GM12891 (cell line): ENCODE data around the gene PRX.
A peak's percentile ranks its signal among the peaks of the same experiment; 100 is the strongest.
"Not testable (repeated sequence)": the region's sequence is repeated elsewhere in the genome, so short reads cannot be mapped to it uniquely, and the experiment has no call there.

Experiments
- DNase-seq: peaks from one replicate; pipeline ENCODE4 v3.0.0; 2011; ENCODE audit warnings: low spot score; ENCODE audit not compliant: insufficient read length
- FAIRE-seq: peaks from 2 replicates; lab custom pipeline; 2011; peaks lifted over from hg19 to GRCh38; lab: Jason Lieb, UNC
- PAX5 ChIP-seq: IDR thresholded peaks from 2 replicates; pipeline ENCODE4 v1.6.1; 2011; ENCODE audit warnings: low read length, moderate library complexity, mild to moderate bottlenecking; ENCODE audit not compliant: insufficient read depth, severe bottlenecking
- POLR2A ChIP-seq: IDR thresholded peaks from 2 replicates; pipeline ENCODE4 v1.6.1; 2011; ENCODE audit warnings: low read depth, low read length, control low read depth
- POLR2AphosphoS5 ChIP-seq: IDR thresholded peaks from 2 replicates; pipeline ENCODE4 v1.6.1; 2011; ENCODE audit warnings: low read depth, low read length, control low read depth
- POU2F2 ChIP-seq: IDR thresholded peaks from 2 replicates; pipeline ENCODE4 v1.6.1; 2011; ENCODE audit warnings: low read depth, mild to moderate bottlenecking, control low read depth, low read length, moderate library complexity
- SPI1 ChIP-seq: IDR thresholded peaks from 2 replicates; pipeline ENCODE4 v1.6.1; 2011; ENCODE audit warnings: low read depth, low read length, control low read depth
- TAF1 ChIP-seq: IDR thresholded peaks from 2 replicates; pipeline ENCODE4 v1.6.1; 2011; ENCODE audit warnings: low read depth, low read length, control low read depth

The PRX gene

DNA sequence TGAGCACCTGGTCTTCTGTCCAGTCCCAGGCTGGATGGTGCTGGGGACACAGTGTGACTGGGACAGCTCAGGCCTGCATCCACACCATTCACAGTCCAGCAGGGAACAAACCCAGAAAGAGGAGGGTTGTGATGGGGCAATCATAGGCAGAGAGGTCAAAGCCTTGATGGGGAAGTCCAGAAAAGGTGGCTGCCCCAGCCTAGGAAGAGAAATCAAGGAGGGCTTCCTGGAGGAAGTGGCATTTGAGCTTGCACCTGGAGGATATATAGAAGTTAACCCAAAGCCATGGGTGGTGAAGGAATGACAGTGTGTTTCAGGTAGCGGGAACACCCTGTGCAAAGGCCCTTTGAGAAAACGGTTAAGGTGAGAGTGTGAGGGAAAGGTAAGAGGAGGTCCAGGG is 2.6 kb upstream of the PRX start:
- FAIRE-seq, result no peak

DNA sequence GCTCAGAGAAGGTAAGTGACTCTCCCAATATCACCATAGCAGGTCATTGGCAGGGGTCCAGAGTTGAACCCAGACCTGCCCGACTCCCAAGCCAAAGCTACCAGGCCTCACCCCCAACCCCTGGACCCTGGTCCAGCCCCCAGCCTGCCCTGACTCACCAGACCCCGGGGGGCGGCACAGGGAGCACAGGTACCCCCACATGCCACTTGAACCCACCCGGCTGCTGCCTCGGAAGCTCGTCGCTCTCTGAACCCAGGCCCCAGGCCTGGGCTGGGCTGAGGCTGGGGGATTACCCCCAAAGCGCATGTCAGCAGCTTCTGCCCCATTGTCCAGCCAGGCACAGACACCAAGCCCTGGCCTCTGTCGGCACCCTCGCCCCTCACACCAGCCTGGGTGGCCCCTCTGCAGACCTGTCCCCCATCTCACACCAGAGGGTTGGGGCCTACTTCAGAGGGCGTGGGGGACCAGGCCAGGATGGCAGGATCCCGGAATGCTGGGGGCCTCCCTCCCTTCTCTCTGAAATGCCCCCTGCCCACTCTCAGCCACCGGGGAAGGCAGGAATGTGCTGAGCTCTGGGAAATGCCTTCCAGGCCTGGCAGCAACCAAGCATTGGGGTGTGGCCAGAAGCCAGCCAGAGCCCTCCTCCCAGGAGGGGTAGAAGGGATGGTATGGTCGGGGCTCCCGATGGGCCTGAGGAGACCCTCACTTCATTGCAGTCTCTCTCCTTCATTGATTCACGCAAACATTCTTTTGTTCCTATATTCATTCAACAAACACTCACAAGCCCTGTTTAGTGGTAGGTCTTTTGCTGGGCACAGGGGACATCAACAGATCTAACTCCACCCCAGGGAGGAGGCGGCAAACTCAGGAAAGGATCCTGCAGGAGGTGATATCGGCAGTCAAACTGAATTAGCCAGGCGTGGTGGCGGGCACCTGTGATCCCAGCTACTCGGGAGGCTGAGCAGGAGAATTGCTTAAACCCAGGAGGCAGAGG is 1.7 kb upstream of the PRX start:
- FAIRE-seq (no peak), DNase-seq (no peak)
- TF ChIP-seq POU2F2, result no peak
- TF ChIP-seq POLR2AphosphoS5, result no peak
- no peak for TF ChIP-seq PAX5
- no peak for TF ChIP-seq TAF1
- no peak for TF ChIP-seq POLR2A
- TF ChIP-seq SPI1, result no peak

More for the DNA sequence above, 2.6 kb upstream of the PRX start:
- DNase-seq, result no peak
- no peak for TF ChIP-seq TAF1
- TF ChIP-seq PAX5, result no peak

DNA sequence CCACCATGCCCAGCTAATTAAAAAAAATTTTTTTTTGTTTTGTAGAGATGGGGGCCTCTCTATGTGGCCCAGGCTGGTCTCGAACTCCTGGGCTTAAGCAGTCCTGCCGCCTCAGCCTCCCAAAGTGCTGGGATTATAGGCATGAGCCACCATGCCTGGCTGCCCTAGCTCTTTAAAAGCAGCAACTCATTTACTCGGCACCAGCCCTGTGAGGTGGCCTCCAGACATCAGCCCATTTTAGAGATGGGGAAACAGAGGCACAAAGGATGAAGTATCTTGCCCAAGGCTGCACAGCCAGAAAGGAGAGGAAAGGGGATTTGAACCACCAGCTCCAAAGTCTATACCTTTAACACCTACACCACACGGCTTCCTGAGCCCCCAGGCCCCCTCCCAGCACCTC is 312 bp downstream of the PRX start:
- DNase-seq, result no peak
- no peak for FAIRE-seq
- TF ChIP-seq POU2F2 (no peak), PAX5 (no peak), POLR2AphosphoS5 (no peak), TAF1 (no peak)

DNA sequence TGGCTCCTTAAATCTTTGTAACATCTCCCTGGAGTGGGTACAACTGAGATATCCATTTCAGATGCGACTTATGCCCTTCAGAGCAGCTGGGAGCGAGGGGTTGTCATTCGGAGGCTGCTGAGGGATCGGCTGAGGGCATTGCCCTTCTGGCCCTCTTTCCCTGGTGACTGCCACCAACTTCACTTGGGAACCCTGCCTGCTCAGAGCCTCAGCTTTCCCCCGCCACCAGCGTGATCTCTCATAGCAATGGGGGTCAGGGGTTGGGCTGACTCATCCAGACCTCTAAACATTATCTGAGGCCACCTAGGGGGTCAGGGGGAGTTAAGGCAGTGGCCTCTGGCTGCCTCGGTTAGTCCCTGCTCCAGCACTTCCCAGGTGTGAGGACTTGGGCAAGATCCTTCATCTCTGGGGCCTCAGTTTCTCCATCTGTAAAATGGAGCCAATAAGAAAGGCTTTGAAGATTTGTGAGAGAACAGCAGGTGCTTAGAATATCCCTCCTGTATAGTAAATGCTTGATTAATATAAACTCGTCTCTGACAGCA is 1.1 kb downstream of the PRX start:
- DNase-seq (no peak), FAIRE-seq (no peak)
- TF ChIP-seq TAF1 (no peak), POU2F2 (no peak), PAX5 (no peak), SPI1 (no peak)

DNA sequence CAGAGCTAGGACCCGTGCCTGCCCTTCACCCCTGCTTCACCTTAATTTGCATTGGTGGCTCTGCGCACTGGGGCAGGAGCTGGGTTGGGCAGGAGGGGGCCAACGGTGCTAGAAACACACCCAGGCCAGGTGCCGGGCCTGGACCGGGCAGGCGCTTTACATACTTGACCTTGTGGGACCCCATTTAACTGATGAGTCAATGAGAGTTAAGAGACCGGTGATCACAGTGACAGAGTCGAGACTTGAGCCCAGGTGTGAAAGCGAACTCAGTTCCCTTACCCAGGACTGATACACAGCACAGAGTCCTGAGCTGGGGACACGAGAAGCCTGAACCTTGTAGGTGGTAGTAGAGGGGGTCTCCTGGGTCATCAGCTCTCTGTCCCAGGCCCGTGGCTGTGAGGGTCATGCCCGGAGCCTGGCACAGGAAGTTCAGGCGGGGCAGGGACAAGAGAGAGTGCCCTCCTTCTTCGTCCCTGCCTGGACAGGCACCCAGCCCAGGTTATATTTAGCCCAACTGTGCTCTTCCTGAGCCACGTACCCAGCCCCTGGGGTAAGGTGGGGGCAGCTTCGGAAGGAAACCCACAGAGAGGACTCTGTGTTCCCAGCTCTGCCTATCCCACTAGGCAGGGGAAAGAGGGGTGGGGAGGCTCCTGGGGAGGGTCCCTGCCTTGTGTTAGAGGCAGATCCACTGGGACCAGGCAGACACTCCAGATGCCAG is 1.9 kb downstream of the PRX start:
- peak; percentile 89 for FAIRE-seq
- no peak for DNase-seq
- TF ChIP-seq POU2F2 (no peak), PAX5 (no peak), SPI1 (no peak), TAF1 (no peak), POLR2A (no peak), POLR2AphosphoS5 (no peak)

DNA sequence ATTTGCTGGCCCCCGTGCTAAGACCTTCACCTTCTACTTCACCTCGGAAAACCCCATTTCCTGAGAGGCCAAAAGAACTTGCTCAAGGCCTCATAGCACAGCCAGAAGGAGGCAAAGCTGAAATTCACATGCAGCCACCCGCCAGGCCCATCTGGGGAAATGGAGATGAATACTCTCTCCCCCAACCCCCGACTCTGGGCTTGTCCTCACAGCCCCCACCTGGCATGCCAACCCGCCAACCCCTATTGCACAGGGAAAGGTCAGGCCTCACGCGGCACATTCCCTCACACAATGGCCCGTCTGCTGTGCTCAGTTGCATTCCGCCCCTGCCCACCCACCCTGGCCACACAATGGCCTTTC is 3.2 kb downstream of the PRX start:
- no peak for DNase-seq

DNA sequence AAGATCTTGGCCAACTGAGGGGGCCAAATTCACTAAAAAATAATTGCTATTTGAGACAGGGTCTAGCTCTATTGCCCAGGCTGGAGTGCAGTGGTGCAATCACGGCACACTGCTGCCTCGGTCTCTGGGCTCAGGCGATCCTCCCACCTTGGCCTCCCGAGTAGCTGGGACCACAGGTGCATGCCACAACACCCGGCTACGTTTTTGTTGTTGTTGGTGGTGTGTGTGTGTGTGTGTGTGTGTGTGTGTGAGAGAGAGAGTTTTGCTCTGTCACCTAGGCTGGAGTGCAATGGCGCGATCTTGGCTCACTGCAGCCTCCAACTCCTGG is 4.6 kb downstream of the PRX start:
- FAIRE-seq, DNase-seq: not testable (repeated sequence)

More for the DNA sequence above, 3.2 kb downstream of the PRX start:
- TF ChIP-seq PAX5 (no peak), POU2F2 (no peak), SPI1 (no peak), POLR2A (no peak), POLR2AphosphoS5 (no peak), TAF1 (no peak)
- peak; percentile 28 for FAIRE-seq

DNA sequence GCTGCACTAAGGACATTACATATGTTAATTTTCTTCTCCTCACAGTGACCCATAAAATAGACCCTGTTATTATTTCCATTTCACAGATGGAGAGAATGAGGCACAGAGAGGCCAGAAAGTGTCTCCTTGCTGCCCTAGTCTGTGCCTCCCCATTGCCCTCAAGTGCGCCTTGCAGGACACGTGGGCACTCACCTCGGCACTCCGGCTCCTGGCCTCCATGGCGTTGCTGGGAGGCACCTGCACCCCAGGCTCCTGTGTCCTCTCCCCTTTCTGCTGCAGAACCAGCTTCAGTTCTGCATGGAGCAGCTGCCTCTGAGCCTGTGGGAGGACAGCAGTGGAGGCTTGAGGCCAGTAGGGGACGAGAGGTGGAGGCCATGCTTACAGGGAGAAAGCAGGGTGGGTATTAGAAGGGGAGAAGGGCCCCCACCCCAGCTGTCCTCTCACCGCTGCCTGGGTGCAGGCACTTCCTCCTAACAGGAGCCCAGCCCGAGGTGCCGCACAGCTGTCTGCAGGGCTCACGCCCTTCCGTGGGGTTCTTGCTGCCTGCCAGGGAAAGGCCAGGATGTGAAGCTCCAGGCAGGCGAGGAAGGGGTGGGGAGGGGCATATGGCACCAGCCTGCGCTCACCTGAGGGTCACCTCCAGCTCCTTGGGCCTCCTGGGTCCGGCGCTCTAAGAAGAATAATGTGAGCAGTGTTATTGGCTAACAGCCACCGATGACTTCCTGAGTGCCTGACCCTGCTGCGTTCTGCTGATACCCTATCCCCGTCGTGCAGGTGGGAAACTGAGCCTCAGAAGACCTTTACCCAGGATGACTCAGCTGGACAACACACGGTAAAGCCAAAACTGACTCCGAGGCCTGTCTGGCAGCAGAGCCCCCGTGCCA is 5.2 kb downstream of the PRX start:
- no peak for DNase-seq
- FAIRE-seq, result no peak
- TF ChIP-seq PAX5, result no peak
- TF ChIP-seq SPI1, result peak; percentile 19; the same call in 1 of the 2 replicates
- TF ChIP-seq POU2F2, result no peak
- TF ChIP-seq POLR2A, result no peak
- no peak for TF ChIP-seq POLR2AphosphoS5
- no peak for TF ChIP-seq TAF1

DNA sequence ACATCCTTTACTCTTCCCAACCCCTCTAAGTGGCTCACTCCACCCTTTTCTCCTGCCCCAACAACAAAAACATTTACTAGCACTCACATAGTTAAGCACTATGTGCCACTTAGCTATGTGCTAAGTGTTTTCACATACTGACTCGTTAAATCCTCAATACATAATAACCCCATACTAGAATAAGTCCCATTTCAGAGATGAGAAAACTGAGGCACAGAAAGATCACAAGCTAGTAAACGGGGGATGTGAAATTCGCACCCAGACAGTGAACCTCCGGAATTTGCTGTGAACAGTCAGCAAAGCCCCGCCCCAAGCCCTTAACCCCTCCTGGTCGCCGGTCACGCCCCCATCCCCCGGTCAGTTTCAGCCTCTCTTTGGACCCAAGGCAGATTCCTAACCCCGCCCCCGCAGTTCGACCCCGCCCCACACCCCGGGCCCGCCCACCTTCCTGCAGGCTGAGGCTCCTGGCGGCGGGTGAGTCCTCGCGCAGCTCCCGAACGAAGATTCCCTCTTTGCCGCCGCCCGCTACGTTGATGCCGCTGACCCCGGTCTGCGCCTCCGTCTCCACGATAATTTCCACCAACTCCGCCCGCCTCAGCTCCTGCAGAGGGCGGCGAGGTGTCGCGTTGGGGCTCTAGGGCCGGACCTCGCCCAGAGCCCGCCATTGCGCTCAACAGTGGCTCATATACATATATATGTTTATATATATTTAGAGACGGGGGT is 9.8 kb downstream of the PRX start:
- no peak for TF ChIP-seq POLR2A
- no peak for TF ChIP-seq SPI1
- TF ChIP-seq POU2F2, result no peak
- no peak for TF ChIP-seq PAX5
- no peak for TF ChIP-seq POLR2AphosphoS5
- no peak for TF ChIP-seq TAF1
- FAIRE-seq, result peak; percentile 76
- DNase-seq, result peak; percentile 92
